HG03520 (cell line): ENCODE results near the gene TSEN34.
"Not testable (repeated sequence)": the region's sequence is repeated elsewhere in the genome, so short reads cannot be mapped to it uniquely, and the experiment has no call there.

Source experiments
- ATAC-seq: cut with Tn5 transposase; IDR thresholded peaks from one replicate; pipeline ENCODE4 v1.9.1; 2021; ENCODE audit warnings: mild to moderate bottlenecking, moderate library complexity; ENCODE audit not compliant: unreplicated experiment

Gene TSEN34

DNA sequence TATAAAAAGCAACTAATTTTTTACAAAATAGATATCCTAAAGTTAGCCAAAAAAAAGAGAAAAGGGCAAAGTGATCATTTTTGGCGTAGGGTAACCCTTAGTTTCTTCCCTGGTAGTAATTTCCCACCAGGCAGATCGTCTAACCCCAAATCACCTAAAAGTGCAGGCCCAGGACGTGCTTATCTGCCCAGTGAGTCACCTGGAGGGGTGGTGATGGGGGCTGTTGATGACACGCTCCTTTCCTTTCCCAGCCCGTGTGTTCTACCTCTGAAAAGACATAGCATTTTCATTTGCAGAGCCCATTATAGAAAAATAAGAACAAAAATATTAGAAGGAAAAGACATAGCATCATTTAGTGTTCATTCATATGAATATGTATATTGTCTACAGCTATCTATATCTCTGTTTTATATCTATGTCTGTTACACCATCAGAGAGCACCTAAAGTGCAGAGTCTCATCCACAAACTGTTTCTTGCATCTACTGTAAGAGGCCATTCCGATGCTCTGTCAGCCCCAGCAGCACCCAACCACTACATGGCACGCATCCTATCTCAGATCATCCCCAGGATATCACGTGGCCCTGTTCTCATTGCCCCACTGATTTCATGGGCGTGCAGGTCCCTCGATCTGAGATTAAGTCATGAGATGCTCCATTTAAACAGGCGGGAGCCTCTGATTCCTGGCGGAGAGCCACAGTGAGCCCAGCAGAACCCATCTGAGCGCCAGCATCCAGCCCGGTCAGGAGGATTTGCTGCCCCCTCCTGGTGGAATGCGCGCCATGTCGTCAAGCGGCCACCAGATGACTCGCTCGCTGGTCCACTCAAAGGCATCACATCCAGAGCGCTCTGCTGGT, 40.2 kb downstream of the TSEN34 start:
- peak; percentile 58 for ATAC-seq

DNA sequence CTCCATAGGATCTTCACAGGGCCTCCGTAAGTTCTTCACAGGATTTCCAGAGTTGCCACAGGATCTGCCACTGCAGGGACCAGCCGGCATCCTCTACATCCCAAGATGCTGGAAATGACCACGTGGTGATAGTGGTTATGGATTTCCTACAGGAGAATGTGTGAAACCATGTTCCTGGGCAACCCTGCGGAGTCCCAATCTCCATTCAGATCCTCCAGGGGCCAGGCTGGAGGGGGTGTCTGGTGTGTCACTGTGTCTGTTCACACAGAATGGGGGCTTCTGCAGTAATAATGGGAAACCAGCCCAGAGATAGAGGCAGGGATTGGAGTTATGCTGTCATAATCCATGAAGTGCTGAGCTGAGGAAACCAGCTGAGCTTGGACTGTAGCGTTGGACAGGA, 42.8 kb downstream of the TSEN34 start:
- no peak for ATAC-seq

DNA sequence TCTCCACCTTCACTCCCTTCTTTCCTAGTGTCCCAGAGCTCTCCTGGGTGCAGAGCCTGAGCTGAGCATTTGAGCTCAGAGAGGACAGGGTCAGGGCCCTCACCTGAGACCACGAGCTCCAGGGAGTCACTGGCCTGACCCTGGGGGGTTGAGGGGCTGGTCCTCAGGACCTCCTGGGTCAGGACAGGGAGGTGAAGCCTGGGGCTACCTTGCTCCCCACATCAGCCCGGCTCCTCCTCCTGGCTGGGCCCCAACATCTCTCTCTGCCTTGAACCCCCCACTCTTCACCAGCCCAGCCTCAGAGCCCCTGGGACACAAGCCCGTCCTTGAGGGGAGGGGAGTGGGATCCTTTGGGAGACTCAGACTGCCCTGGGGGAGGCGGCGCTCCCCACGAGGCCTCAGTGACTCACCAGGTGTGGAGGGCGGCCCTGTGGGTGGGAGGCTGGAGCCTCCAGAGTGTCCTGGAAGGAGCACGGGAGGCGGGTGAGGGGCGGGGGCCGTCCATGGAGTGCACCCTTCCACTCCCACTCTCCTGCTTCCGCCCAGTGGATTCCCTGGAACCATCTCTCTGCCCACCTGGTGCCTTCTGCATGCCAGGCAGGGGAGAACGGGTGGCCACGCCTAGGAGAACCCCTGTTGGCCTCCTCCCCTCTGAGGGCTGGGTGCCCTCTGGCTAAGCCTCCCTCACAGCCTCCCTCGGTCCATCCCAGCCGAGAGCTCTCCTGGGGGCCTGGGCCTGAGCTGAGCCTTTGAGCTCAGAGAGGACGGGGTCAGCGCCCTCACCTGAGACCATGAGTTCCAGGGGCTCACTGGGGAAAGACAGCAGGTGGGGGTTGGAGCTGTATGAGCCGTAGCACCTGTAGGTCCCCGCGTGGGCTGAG, 48.6 kb downstream of the TSEN34 start:
- ATAC-seq, result not testable (repeated sequence)

DNA sequence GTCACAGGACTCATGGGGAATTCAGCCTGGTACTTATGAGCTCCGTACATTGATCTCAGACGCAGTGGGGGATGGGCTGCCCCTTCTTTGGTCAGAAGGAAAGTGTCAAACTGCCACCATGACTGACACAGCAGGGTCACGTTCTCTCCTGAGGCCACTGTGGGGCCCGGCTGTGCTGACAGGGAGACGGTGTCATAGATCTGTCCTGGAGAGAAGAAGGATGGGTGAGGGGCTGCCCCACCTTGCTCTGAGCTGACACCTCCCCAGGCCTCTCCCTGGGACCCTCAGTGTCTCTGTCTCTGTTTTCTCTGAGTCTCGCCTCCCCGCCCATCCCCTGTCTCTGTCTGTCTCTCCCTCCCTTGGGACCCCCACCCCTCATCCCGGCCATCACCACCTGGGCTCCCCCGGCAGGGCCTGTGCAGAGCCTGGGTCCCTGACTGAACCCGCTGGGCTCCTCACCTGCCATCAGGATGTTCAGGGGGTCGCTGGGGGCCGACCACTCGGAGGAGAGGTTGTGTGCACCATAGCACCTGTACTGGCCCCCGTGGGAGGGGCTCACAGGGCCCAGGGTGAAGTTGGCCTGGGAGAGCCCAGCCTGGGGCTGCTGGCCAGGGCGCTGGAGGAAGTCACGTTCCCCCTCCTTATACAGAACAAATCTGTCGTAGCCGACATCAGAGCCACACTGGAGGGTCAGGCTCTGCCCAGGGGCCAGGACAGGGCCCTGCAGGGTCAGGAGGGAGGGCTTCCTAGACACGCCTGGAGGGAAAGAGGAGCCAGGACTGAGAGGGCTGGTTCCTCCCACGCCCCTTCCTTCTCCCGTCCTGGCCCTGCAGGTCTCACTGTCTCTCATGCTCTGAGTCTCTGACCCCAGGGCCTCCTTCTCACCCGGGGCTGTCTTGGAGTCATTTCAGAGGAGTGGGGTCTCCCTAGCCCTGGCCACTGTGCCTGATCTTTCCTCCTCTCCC, 49.5 kb downstream of the TSEN34 start:
- ATAC-seq, result not testable (repeated sequence)

DNA sequence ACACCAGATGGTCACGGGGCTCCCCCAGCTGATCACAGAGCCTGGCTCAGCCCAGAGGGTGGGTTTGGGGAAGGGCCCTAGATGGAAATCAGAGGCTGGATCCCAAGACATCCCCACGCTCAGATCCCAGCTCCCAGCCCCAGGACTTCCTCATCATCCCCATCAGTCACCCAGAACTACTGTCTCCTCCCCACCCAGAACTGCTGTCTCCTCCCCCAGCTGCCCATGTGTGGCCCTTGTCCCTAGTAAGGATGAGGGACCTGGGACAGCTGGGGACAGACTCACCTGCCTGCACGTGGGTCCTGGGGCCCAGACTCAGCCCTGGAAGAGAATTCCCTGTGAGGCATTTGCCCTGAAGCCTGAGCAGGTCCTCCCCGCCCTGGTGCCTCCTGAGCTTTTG, 51.1 kb downstream of the TSEN34 start:
- not testable (repeated sequence) for ATAC-seq

DNA sequence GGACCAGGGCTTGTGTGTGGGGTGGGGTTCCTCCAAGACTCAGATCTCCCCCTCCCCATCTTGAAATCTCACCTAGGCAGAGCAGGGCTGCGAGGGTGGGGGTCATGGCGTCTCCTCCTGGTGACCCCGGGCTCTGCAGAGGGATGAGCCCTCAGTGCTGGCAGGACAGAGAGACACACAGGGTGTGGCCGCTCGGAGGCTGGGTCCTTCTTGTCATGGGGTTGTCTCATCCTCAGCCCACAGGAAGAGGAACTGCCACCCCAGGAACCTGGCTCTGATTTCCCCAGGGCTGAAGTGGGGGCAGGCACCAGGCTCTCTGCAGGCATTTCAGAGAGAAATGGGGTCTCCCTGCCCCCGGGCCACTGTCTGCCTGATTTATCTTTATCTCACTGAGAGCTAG, 51.5 kb downstream of the TSEN34 start, which contains the start of gene LILRA6:
LILRA6 (minus strand) TSS at position 145 of the 400 bp plus-strand sequence.
- ATAC-seq, result not testable (repeated sequence)

DNA sequence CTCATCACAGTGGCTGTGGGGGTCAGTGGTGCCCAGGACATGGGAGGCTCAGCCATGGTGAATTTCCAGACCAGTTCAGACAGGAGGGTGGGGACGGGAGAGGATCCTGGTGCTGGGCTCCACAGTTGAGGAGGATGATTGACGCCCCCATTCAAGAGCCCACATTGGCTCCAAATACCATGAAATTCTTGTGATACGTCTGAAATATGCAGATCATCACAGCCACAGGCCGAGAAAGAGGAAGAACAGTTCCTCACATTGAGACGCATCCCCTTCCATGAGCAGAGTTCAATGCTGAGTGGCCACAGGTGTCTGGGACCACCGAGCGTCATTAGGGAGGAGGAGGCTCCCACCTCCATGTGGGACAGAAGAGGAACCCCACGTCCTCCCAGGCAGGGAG, 52.7 kb downstream of the TSEN34 start:
- not testable (repeated sequence) for ATAC-seq
